ENCODE measurements around the gene IKZF2. TPM values are rescaled to one million over a fixed set of nuclear protein-coding genes. Genes with fewer than 3 reads are reported as not detected.

IKZF2 gene
- total and polyA plus RNA-seq, 10 of the 15 experiments (the other 5 are each of a cell fraction or from before 2014, with no cell fraction given) = 15.2 to 266 (median 87.2) TPM

- no peak for DNase-seq (ENCODE audit: low read depth, low spot score)
- intact Hi-C loops (cut with micrococcal nuclease; ENCODE audit: unreplicated experiment) (no loop called here), in situ Hi-C loops (cut with MboI) (no loop called here)
- TF ChIP-seq, protein P1, sequence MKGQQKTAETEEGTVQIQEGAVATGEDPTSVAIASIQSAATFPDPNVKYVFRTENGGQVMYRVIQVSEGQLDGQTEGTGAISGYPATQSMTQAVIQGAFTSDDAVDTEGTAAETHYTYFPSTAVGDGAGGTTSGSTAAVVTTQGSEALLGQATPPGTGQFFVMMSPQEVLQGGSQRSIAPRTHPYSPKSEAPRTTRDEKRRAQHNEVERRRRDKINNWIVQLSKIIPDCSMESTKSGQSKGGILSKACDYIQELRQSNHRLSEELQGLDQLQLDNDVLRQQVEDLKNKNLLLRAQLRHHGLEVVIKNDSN (IDR thresholded peaks at IDR 0.05; ENCODE audit: borderline replicate concordance, extremely low read length, insufficient read depth, low read depth, low read length) = no peak
- TF ChIP-seq, protein P2, sequence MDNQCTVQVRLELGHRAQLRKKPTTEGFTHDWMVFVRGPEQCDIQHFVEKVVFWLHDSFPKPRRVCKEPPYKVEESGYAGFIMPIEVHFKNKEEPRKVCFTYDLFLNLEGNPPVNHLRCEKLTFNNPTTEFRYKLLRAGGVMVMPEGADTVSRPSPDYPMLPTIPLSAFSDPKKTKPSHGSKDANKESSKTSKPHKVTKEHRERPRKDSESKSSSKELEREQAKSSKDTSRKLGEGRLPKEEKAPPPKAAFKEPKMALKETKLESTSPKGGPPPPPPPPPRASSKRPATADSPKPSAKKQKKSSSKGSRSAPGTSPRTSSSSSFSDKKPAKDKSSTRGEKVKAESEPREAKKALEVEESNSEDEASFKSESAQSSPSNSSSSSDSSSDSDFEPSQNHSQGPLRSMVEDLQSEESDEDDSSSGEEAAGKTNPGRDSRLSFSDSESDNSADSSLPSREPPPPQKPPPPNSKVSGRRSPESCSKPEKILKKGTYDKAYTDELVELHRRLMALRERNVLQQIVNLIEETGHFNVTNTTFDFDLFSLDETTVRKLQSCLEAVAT (IDR thresholded peaks at IDR 0.05) = no peak
- TF ChIP-seq TBL1XR1 (IDR thresholded peaks at IDR 0.05; ENCODE audit: low read depth, low read length) (no peak), IKZF2 (IDR thresholded peaks at IDR 0.05) (no peak)
- FAIRE-seq = no peak
- BruUV-seq (replicated peaks) = no TSS peak
- SMC1A ChIA-PET (ENCODE audit: uncharacterized antibody, unreplicated experiment) = interaction anchor here (0.6 to 4.6 kb wide), 11 partner anchors 9 to 91 kb away, joined by 3 to 32 read pairs (median 3); no protein-coding TSS in a partner anchor
- H3K4me2 ChIP-seq (ENCODE audit: control insufficient read depth, insufficient read depth) = no peak overlapping the region
- POLR2A ChIA-PET = interaction anchor here (1.5 to 1.8 kb wide), 3 partner anchors 9 to 27 kb away, joined by 3 to 8 read pairs (median 4); no protein-coding TSS in a partner anchor
- no peak for ATAC-seq
- H3K4me1 ChIP-seq (ENCODE audit: control insufficient read depth, insufficient read depth, low read length) = peaks cover 3% of the 10 kb centered on the region; the same call in 1 of the 2 replicates
- CTCF ChIA-PET = interaction anchor here (0.9 to 1.7 kb wide), 4 partner anchors 12 to 31 kb away, joined by 3 to 5 read pairs (median 3); no protein-coding TSS in a partner anchor
- H3K9me3 ChIP-seq (replicated peaks; ENCODE audit: control insufficient read depth, insufficient read depth, low read length) = no peaks in the 10 kb centered on the region; the same call in 2 of the 3 replicates
- no peak overlapping the region for H3K4me3 ChIP-seq
- H2AFZ ChIP-seq (ENCODE audit: control insufficient read depth, low read depth, low read length) = no peak overlapping the region
- RAD21 ChIA-PET (ENCODE audit: unreplicated experiment) = interaction anchor here (0.9 to 1.0 kb wide), 2 partner anchors 20 to 29 kb away, joined by 3 read pairs; no protein-coding TSS in a partner anchor
- no peak overlapping the region for H3K9ac ChIP-seq (ENCODE audit: control insufficient read depth, insufficient read depth, low read length)
- H3K27me3 ChIP-seq (replicated peaks in 1 of 2; ENCODE audit: control insufficient read depth in 2 of 2, insufficient read depth in 2 of 2, low read length in 1 of 2) = no peaks in the 10 kb centered on the region
- 100% methylated on average over 1 of the region's 1 CpG for WGBS (ENCODE audit: insufficient coverage, insufficient replicate concordance, low lambda C conversion rate, missing lambda C conversion rate)
- H3K36me3 ChIP-seq (ENCODE audit: control insufficient read depth in 2 of 2, insufficient read depth in 2 of 2, low read length in 1 of 2) = peaks cover 0 to 9% of the 10 kb centered on the region in 2 experiments; a peak in 1 of 4 replicates
- H4K20me1 ChIP-seq (ENCODE audit: control insufficient read depth, insufficient read depth) = no peaks in the 10 kb centered on the region
- peaks cover 95% of the 10 kb centered on the region for H3K79me2 ChIP-seq (ENCODE audit: control insufficient read depth, insufficient read depth, low read length)
- H3K27ac ChIP-seq (ENCODE audit: control insufficient read depth, insufficient read depth) = no peak overlapping the region
Observed at GRCh38 chr2:213069531-213069930, 81.9 kb downstream of the IKZF2 start.

All from GM12878 (cell line).